Measurements from ENCODE around the gene RNF11.
A peak's percentile ranks its signal among the peaks of the same experiment; 100 is the strongest.

The RNF11 gene

GRCh38 chr1:51266791-51267190 lies 30.7 kb downstream of the RNF11 start:
- DNase-seq = no peak

GRCh38 chr1:51268634-51269033 lies 32.6 kb downstream of the RNF11 start:
- DNase-seq = no peak

DNA sequence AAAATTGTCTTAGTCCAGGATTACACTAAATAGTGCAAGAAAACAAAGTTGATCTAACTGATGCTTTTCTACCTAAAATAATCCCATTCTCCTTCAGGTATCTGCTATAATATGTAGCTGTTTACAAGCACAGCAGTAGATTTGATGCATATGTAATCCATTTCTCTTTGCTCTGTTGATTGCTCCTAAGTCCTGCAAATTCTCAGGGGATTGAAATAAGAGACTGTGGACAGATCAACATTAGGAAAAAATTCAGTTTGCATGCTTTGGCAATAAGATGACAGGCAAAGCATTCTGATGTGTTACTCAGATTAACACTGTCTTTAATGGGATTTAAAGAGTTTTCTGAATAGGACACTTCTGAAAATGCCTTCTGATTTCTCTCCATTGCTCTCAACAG lies 34.7 kb downstream of the RNF11 start:
- no peak for DNase-seq

- DNase-seq = no peak
Observed at GRCh38 chr1:51272916-51273315, 36.8 kb downstream of the RNF11 start.

- no peak for DNase-seq
Observed at GRCh38 chr1:51274676-51275075, 38.6 kb downstream of the RNF11 start.

DNA sequence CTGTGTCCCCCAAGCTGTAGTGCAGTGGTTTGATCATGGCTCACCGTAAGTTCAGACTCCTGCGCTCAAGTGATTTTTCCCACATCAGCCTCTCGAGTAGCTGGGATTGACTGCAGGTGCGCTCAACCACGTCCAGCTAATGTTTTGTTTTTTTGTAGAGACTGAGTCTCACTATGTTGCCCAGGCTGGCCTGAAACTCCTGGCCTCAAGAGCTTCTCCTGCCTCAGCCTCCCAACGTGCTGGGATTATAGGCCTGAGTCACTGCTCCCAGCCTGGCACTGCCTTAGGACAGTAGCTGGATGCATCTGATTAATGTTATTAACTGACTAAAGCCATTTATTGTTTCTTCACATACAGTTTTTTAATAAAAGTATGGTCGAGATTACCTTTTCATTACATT lies 40.2 kb downstream of the RNF11 start:
- no peak for DNase-seq

GRCh38 chr1:51280321-51280978 lies 44.4 kb downstream of the RNF11 start:
- no peak for DNase-seq

DNA sequence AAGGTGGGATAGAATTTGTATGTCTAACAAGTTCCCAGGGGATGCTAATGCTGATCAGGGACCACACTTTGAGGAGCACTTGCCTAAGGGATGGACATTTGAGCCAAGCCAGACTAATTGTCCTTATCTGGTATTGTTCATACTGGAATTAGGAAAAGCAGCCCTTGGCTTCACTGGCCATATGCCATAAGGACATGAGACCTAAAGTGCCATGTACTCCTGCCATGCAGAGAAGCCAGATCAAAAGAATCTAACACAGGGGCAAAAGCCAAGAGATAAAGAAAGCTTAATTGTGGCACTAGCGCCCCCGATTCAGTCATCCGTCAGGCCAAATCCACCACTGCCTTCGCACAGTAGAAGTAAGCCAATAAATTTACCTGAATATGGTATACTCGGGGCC lies 45.7 kb downstream of the RNF11 start:
- DNase-seq = no peak

GRCh38 chr1:51282605-51283004 lies 46.5 kb downstream of the RNF11 start:
- no peak for DNase-seq

- no peak for DNase-seq
Observed at GRCh38 chr1:51283979-51284378, 47.9 kb downstream of the RNF11 start.

DNA sequence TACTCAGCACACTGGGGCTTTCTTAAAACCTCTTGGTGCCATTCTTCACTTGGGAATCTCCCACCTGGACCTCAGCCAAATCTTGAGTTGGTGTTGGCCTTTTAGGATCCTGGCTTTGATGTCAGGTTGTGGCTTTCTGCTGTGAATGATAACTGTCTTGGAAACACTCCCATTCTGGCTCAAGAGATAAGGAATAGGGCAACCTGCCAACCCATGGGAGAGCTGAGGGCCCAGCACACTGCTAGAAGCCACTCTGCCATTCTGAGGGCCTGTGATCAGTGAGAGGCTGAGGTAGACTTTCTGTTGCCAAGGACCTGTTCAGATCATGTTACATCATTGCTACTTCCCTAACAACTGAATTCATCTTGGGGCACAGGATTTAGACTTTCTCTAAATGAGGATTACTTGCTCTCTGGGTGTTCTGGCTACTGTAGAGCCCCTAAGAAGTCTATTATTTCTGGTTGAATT lies 48.4 kb downstream of the RNF11 start:
- DNase-seq = peak; percentile 91

GRCh38 chr1:51285055-51285454 lies 49.0 kb downstream of the RNF11 start:
- no peak for DNase-seq

DNA sequence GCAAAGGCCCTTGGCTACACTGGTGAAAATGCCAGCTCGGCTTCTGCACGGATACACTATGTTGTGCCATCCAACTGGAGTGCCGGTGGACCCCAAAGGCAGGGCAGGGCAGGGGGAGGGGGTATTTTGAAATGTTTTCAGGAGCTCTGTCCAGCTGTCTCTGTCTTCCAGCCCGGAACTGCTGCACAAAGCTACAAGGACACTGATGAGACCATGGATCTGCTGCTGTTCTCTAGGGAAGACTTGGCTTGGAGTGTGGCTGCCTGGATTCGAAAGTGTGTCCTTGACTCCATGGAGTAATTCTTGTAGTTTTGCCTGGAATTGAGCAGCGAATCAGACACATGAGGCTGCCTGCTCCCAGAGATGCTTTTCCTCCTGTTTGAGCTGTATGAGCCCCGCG lies 51.9 kb downstream of the RNF11 start:
- no peak for DNase-seq

DNA sequence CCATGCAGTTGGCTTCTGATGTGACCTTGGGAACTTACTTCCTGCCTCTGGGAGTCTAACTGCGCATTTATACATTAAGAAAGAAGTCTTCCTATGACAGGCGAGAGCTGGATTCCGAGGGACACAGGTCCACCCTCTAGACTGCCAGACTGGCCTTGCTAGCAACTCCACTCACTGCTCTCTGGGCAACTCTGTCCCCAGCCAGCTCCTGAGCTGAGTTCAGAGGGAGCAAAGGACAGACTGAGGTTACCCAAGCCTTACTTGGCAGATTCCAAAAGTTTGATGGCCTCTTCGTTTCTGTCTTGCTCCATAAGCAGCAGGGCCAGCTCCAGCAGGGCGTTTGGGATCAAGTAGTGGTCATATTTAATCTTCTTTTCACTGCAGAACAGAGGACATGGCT lies 52.5 kb downstream of the RNF11 start:
- no peak for DNase-seq

DNA sequence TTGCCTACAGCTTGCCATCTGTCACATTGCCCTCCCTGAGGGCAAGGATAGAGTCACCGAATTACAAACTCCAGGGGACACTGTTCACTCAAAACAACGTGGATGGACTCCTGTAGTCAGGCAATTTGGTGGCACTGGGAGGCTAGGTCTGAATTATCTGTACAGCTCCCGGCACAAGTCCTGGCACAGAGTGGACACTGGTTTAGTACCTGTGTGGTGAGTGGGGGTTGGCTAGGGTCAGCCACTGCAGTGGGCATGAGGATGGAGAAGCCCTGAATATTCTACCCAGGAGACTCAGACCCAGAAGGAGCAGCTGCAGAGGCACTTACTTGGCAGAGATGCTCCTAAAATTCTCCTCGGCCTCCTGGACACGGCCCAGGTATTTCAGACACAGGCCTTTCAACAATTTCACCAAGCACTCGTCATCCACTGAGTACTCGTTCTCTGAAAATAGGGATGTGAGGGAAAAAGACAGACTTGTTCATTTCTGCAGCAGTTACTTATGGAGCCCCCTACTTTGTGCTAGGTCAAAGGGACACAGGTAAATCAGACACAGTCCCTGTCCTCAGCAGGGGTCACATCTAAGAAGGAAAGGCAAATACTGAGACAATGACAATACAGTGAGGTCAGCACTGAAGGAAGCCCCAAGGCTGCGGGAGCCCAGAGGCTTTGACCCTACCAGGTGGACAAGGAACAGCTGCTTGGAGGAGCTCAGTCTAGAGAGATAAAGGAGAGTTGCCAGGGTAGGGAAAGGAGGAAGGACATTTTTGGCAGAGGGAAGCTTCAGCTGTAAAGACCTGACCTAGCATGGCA lies 53.8 kb downstream of the RNF11 start:
- no peak for DNase-seq

DNA sequence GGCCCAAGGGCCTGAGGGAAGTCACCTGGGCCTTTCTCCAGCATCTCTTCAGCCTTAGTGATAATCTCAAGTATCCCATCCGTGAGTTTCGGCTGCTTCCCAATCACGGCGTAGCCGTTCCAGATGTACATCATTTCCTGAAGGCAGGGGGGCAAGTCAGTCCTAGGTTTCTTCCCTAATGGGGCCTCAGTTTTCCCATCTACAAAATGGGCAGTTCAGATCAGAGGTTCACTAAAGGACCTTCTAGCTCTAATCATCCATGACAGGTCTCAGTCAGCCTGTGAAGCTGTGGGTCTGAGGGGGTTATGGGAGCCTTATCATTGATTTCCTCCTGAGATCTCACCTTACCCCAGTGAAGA lies 54.4 kb downstream of the RNF11 start:
- no peak for DNase-seq

GRCh38 chr1:51293898-51294515 lies 57.9 kb downstream of the RNF11 start:
- no peak for DNase-seq

DNA sequence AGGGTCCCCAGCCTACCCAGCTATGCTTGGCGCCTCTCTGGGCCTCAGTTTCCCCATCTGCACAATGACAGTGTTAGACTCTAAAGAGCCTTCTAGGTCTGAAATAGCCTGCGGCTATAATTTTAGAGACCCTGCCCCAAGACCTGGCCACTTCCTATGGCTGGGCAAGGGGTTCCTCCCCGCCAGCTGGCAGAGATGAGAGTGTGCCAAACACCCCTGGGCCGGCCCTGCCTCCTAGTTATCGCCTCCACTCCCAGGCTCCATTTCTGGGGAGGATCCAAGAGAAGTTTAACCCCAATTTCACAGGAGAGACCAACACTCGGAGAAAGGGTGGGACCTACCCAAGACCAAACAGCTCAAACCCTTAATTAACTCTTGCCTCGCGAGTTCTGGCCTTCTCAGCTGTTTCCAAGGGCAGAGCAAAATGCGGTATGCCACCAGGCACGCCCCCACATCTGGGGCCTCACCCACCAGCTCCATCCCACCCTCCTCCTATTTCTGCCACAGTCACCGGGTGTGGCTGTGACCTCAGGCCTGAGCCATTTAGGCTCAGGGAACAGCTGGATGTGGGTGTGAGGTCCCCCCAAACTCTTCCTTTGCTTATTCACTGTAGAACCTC lies 58.6 kb downstream of the RNF11 start:
- DNase-seq = no peak

- DNase-seq = no peak
Observed at GRCh38 chr1:51295926-51296325, 59.9 kb downstream of the RNF11 start.

DNA sequence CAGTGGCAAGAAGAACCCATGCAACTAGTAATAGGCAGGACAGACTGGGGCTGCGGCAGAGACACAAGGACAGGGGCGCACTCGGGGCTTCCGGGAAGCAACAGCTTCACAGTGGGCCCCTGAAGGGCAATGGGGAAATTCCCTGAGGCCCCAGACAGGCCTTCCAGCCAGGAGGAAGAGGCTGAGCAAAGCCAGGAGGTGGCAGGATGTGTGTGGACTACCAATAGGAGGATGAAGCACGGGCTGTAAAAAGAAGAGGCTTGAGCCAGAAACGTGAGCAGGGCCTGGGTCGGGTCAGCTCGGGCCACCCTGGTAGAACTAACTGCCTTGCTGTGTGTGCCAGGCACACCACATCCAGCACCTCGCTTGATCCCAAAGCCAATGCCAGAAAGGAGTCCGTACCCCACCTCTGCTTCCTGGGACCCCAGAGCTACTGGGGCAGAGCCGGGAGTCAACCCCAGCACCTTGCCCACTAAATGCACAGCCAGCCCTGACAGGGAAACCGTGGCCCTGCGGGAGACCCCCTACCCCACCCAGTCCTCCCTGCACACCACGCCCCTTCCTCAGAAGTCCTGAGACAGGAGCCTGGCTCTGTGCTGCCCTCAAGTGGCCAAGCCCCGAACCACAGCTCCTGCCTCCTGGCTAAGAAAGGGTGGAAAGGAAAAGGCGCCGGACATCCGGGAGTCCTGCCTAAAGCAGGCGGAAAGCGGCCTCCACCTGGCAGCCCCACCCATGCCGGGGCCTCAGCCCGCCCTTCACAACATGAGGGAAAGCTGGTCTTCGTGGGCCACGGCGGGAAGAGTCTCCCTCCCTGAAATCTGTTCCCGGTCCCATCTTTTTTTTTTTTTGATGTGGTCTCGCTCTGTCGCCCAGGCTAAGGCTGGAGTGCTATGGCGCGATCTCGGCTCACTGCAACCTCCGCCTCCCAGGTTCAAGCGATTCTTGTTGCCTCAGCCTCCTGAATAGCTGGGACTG lies 60.6 kb downstream of the RNF11 start:
- peak; percentile 81 for DNase-seq

DNA sequence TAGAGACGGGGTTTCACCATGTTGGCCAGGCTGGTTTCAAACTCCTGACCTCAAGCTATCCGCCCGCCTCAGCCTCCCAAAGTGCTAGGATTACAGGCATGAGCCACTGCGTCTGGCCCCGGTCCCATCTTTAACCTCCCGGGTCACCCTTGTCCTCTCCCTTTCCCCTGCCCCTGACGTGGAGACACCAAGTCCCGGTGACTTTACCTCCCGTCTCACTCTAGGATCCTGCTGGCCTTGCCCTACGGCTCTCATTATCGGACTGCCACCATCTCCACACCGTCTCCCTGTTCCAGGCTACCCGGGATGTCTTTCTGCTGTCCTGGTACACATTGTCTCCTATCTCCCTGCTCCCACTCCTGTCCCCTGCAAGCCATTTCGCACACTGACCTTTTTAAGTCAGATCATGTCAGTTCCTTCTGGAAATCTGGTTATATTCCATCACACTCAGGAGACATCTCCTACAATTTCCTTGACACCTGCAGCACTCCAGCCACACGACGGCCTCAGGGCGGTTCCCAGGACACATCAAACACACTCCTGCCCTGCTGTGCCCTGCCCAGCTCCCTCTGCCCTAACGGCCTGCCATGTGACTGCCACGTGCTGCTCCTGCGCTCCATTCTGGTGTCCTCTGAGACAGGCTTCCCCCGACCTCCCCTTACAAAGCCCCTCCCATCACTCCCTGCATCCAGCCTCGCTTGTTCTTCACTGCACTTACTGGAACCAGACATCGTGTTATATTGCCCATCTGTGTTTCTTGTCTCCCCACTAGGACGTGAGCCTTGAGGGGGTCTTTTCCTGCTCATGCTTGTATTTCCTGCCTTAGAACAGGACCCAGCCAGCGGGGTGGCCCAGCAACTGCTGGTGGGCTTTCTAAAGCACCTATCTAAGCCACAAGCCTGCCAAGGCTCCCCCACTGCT lies 61.6 kb downstream of the RNF11 start:
- DNase-seq = no peak
